CD4-positive, alpha-beta T cell treated with Interleukin-1 beta for 1 hour (primary cell): ENCODE data around the gene DUSP22.
A peak's percentile ranks its signal among the peaks of the same experiment; 100 is the strongest.

Experiments used
- DNase-seq, 2 donors: peaks; one replicate each; pipeline ENCODE4 v3.0.0-alpha.2; 2020 to 2022

Gene DUSP22

DNA sequence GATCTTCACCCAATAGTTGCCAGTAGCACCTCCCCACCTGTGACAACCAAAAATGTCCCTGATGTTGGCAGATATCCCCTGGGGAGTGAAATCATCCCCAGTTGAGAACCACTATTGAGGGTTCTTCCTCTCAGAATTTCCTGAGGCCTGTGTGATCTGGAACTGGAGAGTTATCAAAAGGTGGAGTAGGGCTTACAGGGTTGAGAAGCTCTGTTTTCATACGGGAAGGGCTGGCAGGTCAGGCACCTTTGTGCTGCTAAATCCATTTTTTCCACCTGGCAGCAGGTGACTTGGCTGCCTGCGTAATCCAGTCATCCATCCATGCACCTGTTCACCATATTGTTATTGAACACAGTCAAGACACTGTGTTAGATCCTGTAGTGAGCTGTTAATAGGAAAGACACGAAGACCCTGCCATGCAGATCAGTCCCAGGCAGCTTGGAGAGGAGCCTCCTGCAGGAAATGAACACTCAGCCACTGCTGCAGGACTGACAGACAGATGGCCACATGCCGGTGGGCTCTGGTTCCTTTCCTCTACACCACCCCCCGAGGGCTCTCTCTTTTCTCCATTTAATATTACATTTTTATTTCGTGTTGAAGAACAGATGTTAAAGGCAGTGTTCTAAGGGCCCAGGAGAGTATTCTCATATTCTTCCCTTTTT, 5.4 kb downstream of the DUSP22 start:
- no peak for DNase-seq

DNA sequence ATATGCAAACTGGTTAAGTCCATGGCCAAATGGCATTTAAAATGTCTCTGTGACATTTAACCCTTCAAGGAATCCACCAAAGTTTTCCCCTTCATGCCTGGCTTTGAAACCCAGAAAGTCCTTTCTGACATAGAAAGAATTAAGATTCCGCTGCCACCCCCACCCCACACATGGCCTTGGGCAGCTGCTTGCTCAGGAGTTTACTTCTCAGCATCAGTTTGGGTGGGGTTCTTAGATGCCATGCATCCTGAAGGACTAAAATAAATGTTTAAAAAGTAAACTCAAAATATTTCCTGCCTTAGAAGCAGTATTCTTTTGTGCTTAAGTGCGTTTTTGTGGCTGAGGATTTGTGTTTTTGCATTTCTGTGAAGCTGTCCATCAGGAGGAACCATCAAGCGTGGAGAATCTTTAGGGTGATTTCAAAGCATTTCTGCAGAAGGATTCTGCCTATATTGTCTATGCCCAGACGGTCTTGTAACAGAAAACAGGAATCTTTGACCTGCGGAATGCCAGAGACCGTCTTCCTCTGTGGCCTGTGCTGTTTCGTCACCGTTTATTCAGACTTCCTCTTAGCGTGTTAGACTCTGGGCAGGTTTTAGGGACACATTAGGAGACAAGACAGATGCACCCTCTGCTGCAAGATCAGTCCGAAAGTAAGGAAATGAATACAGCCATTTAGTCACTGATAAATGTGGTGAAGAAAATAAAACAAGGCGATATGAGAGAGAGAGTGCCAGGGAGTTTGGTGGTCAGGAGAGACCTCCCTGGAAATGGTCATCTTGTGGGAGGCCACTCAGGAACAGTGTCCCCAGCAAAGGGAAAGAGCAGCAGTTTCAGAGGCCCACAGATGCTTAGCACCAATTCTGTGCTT, 6.2 kb downstream of the DUSP22 start:
- peak in 1 of 2 donors; percentile 54 for DNase-seq

DNA sequence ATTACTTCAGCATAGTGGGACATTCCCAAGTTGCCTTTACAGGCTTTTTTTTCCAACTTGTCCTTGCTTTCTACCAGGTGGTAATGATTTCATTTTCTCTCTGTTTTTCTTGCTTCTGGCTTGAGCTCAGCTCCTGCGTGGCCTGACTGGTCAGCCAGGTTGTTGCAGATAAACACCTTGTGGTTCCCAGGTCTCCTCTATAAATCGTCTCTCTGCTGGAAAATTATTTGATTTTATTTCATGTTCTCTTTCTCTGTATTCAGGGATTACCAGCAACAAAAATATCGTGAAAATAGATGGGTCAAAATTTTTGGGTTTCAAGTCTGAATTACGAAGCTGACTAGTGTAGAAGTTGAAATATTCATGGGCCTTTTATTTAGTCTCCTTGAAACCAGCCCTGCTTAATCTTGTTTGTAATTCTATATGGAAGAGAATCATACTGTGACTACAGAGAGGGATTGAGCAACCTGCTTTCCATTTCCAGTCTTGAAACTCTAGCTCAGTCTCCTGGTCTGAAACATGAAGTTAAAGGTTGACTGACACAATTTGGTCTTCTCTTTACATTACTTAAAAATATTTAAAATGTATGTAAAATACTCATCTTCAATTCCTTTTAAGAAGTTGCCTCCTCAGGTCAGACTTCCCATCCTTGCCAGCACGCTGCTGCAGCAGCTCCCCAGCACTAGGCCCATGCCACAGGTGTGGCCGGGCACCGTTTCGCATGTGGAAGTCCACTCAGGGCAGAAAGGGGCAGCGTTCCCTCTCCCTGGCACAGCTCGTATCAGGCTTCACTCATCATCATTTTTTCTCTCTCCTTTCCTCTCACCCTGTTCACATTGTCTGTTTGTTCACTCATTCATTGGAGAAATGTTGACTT, 7.1 kb downstream of the DUSP22 start:
- no peak for DNase-seq

DNA sequence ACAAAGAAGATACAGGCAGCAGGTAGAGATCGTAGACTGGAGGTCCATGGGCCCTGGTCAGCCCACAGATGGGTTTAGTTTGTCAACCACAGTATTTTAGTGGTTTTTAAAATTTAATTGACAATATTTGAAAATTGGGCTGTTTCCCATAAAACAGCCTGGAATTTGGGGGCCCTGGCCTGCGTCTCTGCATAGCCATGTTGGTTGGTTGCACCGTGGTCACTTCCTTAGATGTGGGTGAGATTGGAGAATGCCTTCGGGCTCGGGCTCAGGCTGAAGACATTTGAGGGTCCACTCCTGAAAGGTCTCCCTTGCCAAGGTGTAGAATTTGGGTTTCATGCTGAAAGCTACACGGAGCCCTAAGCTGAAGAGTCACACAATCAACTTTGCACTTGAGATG, 7.7 kb downstream of the DUSP22 start:
- no peak for DNase-seq

DNA sequence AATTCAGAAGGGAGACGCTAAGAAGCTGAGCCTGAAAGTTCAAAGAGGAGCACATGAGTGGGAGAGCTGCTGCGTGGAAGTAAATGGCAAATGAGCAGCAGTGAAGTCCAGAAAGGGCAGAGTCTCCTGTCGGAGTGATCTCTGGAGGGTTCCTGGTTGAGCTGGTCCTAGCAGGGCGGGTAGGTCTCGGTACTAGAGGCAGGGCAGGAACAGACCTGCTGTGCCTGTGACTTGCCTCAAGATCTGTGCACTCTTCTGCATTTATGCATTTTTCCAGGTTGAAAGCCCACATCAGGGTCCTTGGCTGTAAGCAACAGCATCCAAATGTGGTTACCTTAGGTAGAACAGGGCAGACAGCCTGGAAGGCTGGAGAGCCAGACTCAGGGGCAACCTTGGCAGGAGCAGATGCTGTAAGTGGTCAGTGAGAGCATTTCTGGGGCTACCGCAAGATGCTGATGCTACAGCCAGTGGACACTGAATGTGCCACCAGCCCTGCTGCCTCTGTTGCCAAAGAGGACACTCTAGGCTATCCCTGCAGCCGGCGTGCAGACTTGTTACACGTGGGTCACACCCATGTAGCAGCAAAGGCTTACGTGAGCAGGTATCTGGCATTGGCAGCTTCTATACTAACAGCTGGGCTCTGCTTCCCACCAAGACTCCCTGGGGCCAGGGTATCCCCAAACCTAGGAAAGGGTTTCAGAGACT, 8.4 kb downstream of the DUSP22 start:
- no peak for DNase-seq

DNA sequence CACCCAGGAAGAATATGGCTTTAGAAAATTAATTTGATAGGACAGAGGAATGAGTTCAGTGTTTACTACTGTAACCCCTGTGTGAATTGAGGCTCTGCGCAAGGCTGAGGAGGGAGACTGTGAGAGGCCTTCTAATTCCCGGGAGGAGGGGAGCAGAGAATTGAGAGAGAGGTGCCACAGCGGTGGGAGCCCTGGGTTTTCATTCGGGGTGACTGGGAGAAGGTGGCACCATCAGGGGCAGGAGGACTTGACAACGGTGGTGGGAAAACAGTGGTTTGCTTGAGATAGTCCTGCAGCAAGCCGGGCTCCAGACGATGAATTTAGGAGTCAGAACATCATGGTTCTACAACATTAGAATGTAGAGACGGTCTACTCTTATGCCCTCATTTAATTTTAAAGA, 9.2 kb downstream of the DUSP22 start:
- no peak for DNase-seq

DNA sequence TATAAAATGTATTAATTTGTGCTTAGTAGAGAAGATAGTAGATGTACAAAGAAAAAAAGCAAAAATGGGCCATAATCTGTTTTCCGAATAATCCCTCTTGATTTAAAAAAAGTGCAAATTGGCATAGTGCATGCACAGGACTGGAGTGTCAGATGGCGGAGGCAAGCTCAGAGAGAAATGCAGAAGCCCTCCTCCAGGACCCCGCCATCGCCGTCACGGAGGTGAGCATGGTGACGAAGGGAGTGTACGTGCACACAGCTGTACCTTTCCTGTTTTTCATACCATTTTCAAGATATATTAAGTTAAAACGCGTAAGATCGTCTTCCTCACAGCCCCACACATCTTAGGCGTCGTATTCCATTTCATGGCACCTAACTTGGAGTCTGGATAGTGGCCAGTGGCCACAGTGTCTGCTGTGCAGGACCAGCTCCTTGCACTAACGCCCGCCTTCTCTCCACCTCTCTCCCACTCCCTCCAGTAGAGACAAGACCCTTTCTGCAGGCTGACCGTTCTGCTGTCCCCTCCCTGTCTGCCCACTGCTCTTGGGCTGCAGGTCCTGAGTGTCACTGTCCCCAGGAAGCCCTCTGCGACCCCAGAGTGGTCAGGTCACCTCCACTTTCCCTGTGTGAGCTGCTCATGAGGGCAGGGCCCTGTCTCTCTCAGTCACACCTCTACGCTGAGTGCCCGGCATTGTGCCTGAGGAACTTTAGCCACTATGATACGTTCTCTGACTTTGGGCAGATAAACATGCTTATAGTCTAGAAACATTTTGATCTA, 9.8 kb downstream of the DUSP22 start:
- no peak for DNase-seq

DNA sequence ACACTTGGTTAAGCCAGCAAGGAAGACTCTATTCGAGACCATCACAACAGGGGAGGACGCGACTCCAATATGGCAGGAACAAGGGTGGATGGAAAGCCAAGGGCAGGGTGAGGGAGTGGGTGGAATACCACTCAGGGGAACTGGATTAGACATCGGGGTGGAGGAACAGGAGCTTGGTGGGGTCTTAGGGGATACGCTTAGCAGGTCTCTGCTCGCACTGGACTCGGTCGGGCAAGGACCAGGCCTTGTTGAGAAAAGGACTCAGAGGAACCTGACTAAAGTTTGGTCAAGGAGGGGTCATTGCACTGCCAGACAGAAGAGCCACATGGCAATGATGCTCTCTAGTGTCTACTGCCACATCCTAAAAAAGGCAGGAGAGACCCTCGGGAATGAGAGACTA, 10.5 kb downstream of the DUSP22 start:
- DNase-seq = no peak

DNA sequence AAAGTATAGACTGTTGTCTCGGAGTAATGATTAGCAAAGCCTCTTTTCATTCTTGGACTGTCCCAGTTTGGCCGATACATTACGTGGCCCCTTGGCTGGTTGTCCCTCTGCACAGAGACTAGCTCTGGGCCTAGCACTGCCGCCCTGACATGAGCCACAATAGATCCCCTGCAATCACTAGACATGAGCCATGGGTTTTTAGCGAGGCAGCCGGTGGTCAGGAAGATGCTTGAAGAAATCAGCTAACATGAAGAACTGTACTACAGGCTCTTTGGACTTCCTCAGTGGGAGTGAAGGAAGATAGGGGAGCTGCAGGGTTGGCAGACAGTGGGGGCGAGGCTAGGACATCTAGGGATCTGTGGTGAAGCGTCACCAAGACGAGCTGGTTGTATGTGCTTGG, 11.0 kb downstream of the DUSP22 start:
- no peak for DNase-seq

DNA sequence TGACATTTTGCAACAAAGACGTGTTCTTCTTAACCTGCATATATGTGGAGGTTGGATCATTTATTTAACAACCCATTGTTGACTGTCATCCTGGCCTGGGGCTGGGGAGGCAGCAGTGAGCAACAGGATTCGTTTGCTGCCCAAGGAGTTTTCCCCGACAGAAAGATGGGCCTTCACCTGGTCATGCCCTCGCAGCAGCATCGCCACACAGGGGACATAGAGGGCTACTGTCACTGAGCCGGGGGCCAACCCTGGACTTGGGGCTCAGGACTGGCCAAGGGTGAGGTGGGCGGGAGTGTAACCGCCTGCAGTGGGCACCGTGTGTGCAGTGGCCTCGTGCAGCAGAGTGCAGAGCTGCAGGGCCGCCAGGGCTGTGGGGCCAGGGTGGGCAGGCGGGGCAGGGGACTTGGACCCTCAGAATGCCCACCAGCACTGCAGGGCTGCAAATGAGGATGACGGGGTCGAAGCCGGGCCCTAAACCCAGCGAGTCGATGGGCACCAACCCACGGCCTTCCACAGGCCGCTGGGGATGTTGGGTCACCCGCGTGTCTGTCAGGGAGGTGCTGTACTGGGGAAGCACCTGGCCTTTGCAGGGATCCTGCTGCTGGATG, 11.8 kb downstream of the DUSP22 start:
- no peak for DNase-seq

DNA sequence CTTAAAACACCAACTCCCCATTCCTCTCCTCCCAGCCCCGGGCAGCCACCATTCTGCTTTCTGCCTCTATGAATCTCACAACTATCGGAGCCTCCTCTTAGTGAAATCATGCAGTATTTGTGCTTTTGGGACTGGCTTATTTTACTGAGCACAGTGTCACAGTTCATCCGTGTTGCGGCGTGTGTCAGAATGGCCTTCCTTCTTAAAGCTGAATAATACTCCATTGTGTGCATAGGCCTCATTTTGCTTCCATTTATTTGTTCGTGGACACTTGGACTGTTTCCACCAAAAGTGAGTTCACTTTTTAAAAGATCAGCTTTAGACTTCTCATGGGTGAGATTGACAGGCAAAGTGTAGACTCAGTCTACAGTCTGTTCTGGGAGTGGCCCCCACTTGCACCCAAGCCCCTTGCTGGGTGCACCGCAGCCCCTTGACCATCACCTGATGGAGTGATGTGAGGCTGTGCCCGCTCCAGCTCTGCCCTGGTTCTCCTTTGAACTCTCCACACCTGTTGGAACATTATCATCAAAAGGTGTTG, 12.6 kb downstream of the DUSP22 start:
- no peak for DNase-seq

DNA sequence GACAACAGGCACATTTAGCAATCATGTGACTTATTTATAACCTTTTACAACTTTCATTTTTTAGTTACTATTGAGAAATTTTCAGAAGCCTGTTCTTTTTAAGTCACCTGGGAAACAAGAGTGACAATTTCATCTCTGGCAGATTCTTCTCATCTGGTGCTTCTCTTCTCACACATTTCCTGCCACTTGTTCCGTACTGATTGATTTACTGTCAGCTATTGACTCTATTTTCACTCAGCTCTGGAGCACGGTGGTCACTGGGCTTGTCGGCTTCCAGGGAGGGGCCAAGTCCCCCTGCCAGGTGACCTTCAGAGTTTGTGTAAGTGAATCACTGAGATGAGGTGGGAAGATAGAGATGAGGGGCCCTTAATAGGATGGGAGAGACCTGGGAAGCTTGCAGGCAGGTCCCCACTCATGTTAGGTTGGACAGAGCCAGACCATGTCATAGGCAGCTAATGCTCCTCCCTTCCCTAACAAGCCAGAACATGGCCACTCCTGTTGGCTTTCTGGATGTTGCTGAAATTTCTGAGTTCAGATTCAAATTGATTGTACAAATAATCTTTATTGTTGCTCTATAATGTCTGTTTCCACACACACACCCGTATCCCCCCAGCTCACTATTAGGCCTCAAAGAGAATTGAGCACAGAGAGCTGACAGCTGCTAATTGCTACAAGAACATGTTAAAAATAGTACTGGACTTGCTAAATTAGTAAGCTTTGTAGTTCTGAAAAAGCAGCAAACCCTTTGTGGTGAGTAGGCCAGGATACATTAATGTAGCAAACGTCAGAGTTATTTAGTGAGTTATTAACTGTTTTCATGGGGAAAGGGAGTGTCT, 13.3 kb downstream of the DUSP22 start:
- no peak for DNase-seq

DNA sequence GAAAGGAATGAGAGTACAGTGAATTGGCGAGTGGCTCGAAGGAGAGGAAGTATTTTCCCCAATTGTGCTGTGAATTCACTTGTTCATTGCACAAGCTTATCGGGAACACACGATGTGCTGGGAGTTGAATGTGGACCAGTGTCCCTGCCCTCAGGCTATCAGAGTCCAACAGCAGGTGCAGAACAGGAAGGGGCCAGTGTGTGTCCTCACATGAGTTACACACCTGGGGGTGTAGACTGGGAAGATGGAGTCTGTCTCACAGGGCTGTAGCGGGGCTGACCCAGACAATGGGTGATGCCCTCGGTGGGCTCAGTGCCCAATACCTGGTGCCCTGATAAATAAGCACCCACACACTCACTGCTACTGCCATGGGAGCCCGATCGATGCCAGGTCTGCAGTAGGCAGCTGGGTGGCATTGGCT, 14.4 kb downstream of the DUSP22 start:
- no peak for DNase-seq

DNA sequence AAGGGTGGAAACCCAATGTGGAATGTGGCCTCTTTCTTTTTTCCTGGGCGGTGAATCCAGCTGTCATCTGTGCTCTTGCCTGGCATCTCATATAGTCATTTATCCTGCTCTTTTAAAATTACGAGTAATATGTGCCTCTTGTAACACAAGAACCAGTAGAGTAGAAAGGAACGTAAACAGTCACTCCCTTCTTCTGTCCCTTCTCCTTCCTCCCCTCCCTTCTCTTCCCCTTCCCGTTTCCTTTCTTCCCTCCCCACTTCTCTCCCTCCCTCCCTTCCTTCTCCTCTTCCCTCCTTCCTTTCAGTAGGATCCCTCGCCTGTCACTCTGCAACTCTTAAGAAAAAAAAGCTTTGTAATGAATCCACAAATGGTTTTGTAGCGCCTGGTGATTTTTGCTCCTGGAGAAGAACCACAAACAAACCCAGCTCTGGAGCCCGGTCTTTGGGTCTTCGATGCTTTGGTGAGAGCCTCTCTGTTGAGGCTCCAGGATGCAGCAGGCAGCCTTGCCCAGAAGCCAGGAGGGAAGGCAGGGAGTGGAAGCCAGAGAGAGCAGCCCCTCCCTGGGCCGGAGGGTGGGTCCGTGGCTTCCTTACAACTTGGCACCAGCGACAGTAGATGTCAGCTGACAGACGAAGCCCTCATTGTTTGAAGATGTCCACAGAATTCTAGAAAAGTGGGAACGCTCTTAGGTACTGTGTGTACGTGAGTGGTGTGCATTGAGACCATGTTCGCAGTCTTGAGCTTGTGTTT, 15.0 kb downstream of the DUSP22 start:
- DNase-seq = no peak

DNA sequence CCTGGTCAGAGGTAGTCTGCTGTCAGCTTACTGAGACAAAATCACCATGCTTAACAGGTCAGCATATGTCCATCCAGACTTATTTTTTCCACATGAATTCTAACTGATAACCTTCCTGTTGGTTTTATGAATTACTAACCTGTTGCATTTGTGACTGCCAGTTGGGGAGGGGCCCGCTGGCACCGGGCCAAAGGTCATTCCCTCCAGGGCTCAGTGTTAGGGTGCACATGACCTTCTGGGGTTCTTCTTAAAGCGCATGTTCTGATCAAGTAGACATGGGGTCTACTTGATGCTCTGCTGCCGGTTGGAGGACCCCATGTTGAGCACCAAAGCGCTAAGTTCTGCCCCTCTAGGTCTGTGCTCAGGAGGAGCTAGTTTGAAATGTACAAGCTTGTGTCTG, 15.6 kb downstream of the DUSP22 start:
- no peak for DNase-seq

DNA sequence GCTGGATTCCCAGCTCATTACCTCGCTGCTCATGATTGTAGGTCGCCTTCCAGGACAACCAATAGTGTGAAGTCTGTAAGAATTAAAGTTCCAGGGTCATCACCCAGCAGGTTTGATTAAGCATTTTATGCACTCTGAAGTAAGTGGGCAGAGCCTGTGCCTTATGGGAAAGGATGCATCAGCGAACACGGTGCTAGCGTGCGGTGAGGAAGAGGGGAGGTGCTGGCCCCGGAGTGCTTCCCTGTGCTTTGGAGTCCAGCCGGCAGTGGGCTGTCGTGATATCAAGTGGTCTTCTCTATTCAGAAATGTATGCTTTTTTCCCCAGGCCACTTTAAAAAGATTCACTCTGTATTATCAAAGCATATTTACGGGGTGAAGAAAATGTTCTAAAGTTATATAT, 16.0 kb downstream of the DUSP22 start:
- DNase-seq = no peak

DNA sequence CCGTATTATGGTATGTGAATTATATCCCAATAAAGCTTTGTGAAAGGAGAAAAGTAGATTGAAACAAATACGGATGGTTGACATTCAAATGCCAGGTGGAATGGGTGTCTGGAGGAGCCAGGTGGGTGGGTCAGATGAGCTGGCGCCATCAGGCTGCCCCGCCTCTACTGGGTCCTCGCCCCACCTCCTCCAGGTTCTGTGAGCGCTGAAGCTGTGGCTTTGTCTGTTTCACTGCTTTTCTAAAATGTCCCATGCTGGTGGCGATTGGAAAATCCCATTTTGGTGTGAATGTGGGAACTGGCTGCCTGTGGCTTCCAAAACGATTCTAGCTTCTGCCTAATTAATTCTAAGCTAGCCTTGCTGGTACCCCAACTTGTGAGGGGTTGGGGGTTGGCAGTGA, 16.5 kb downstream of the DUSP22 start:
- no peak for DNase-seq

DNA sequence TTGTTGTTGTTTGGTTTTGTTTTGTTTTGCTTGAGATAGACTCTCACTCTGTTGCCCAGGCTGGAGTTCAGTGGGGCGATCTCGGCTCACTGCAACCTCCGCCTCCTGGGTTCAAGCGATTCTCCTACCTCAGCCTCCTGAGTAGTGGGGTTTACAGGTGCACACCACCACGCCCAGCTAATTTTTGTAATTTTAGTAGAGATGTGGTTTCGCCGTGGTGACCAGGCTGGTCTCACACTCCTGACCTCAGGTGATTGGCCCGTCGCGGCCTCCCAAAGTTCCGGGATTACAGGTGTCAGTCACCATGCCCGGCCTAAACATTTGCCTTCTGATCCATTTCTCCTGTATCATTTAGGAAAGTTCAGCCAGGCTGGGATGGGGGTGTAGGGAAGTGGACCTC, 17.7 kb downstream of the DUSP22 start:
- DNase-seq = no peak

DNA sequence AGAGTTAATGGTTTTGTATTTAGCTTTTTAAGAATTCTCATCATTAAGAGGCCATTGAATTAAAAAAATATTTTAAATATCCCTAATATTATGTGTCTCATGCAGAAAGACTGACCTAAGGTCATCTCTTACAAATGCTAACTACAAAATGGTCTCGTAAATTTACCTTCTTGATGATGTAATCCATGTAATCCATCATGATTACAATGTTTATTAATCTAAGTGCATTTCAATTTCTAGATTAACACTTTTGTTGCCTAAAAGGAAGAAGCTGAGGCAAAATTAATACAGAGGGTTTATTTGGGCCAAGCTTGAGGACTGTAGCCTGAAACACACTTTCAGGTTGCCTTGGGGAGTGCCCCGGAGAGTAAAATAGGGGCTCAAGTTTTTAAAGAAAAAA, 18.4 kb downstream of the DUSP22 start:
- DNase-seq = no peak
